IMR-90 (cell line): ENCODE results near the gene C3orf18. TPM values are rescaled to one million over a fixed set of nuclear protein-coding genes. Genes with fewer than 3 reads are reported as not detected.
A peak's percentile ranks its signal among the peaks of the same experiment; 100 is the strongest.

Source experiments
- ATAC-seq: fragments of 200-7000 bp; cut with Tn5 transposase; 2 replicates; pipeline ENCODE4 v1.9.1; 2020; ENCODE audit warnings: low read depth, mild to moderate bottlenecking, moderate library complexity
- BruUV-seq: library from RNA; stranded (reverse); fragments of 400-500 nt; replicated peaks from 2 replicates; lab custom pipeline; 2021; lab: Mats Ljungman, UMichigan
- CTCF ChIA-PET: fragments of 300-600 bp; formaldehyde crosslinking; extraction: SDS; loops from one replicate; lab custom pipeline; 2021; ENCODE audit warnings: antibody characterized with exemption; lab: Yijun Ruan, JAX
- POLR2A ChIA-PET: fragments of 300-600 bp; sonication (Branson Sonifier 250); formaldehyde crosslinking; loops from one replicate; lab custom pipeline; 2022; ENCODE audit warnings: antibody characterized with exemption; ENCODE audit not compliant: unreplicated experiment; lab: Charles Lee
- DNase-seq: peaks from one replicate; pipeline ENCODE4 v3.0.0; 2013
- H2AFZ ChIP-seq: replicated peaks from 2 replicates; pipeline ENCODE3; 2013; ENCODE audit warnings: low read length, mild to moderate bottlenecking; ENCODE audit not compliant: poor library complexity
- H2AK5ac ChIP-seq: 2 replicates; pipeline ENCODE4 v1.6.1; 2013; ENCODE audit warnings: low read depth, low read length, inconsistent platforms
- H2AK9ac ChIP-seq: replicated peaks from 2 replicates; pipeline ENCODE3; 2013; ENCODE audit warnings: mild to moderate bottlenecking, low read depth, low read length, moderate library complexity; ENCODE audit not compliant: poor library complexity
- H2BK120ac ChIP-seq: 2 replicates; pipeline ENCODE4 v1.6.1; 2013; ENCODE audit warnings: low read depth, low read length, inconsistent platforms
- H2BK15ac ChIP-seq: 3 replicates; pipeline ENCODE4 v1.6.1; 2013; ENCODE audit warnings: low read depth, low read length, inconsistent platforms
- H2BK20ac ChIP-seq: 2 replicates; pipeline ENCODE4 v1.6.1; 2013; ENCODE audit warnings: low read depth, mild to moderate bottlenecking, inconsistent platforms, low read length, moderate library complexity
- H2BK5ac ChIP-seq: 2 replicates; pipeline ENCODE4 v1.6.1; 2013; ENCODE audit warnings: mild to moderate bottlenecking, low read depth, low read length, inconsistent platforms; ENCODE audit not compliant: poor library complexity, severe bottlenecking
- H3K14ac ChIP-seq: replicated peaks from 2 replicates; pipeline ENCODE4 v1.6.1; 2013; ENCODE audit warnings: low read depth, low read length, inconsistent platforms
- H3K18ac ChIP-seq: 2 replicates; pipeline ENCODE4 v1.6.1; 2013; ENCODE audit warnings: low read depth, low read length, control low read depth
- H3K23ac ChIP-seq: 2 replicates; pipeline ENCODE4 v1.6.1; 2013; ENCODE audit warnings: low read depth, low read length, inconsistent platforms
- H3K27ac ChIP-seq: 2 replicates; pipeline ENCODE4 v1.5.1; 2013; ENCODE audit warnings: mild to moderate bottlenecking, control low read depth, low read length; ENCODE audit not compliant: insufficient read depth
- H3K27me3 ChIP-seq: 2 replicates; pipeline ENCODE4 v1.6.1; 2013; ENCODE audit warnings: low read length; ENCODE audit not compliant: control insufficient read depth, insufficient read depth
- H3K36me3 ChIP-seq: 2 replicates; pipeline ENCODE4 v1.6.1; 2013; ENCODE audit warnings: low read length, mixed read lengths; ENCODE audit not compliant: control insufficient read depth, insufficient read depth
- H3K4ac ChIP-seq: 2 replicates; pipeline ENCODE4 v1.6.1; 2013; ENCODE audit warnings: low read depth, low read length, inconsistent platforms
- H3K4me1 ChIP-seq: 2 replicates; pipeline ENCODE4 v1.6.1; 2013; ENCODE audit warnings: low read length, mixed read lengths; ENCODE audit not compliant: control insufficient read depth, insufficient read depth
- H3K4me2 ChIP-seq: 2 replicates; pipeline ENCODE4 v1.6.1; 2013; ENCODE audit warnings: low read depth, mild to moderate bottlenecking, control low read depth, low read length, moderate library complexity
- H3K4me3 ChIP-seq: 2 replicates; pipeline ENCODE4 v1.5.1; 2013; ENCODE audit warnings: low read depth, mild to moderate bottlenecking, control low read depth, low read length, moderate library complexity; ENCODE audit not compliant: insufficient read depth
- H3K56ac ChIP-seq: 2 replicates; pipeline ENCODE4 v1.6.1; 2013; ENCODE audit warnings: low read length, inconsistent platforms; ENCODE audit not compliant: insufficient read depth; ENCODE audit errors: extremely low read depth
- H3K79me1 ChIP-seq, 2 experiments: 2 replicates each; pipeline ENCODE4 v1.6.1; 2013; ENCODE audit warnings: low read length in 2 of 2, inconsistent platforms in 1 of 2, low read depth in 1 of 2
- H3K9ac ChIP-seq: 2 replicates; pipeline ENCODE4 v1.6.1; 2013; ENCODE audit warnings: low read depth, low read length, control low read depth
- H3K9me1 ChIP-seq: 2 replicates; pipeline ENCODE4 v1.6.1; 2013; ENCODE audit warnings: low read length, inconsistent platforms; ENCODE audit not compliant: insufficient read depth
- H3K9me3 ChIP-seq: 2 replicates; pipeline ENCODE4 v1.6.1; 2013; ENCODE audit warnings: low read length; ENCODE audit not compliant: control insufficient read depth, insufficient read depth
- H4K20me1 ChIP-seq: 2 replicates; pipeline ENCODE4 v1.6.1; 2013; ENCODE audit warnings: low read length, inconsistent platforms; ENCODE audit not compliant: insufficient read depth
- H4K5ac ChIP-seq: 2 replicates; pipeline ENCODE4 v1.6.1; 2013; ENCODE audit warnings: mild to moderate bottlenecking, low read depth, low read length, control low read depth
- H4K8ac ChIP-seq, 2 experiments: 2 replicates each; pipeline ENCODE4 v1.6.1; 2013; ENCODE audit warnings: low read depth in 2 of 2, low read length in 2 of 2, control low read depth in 1 of 2, inconsistent platforms in 1 of 2
- H4K91ac ChIP-seq: 2 replicates; pipeline ENCODE4 v1.6.1; 2013; ENCODE audit warnings: low read depth, low read length, inconsistent platforms; ENCODE audit not compliant: insufficient read depth
- BHLHE40 ChIP-seq: fragments of 150-350 bp; IDR thresholded peaks from 2 replicates; pipeline ENCODE4 v1.6.1; 2016; ENCODE audit warnings: mild to moderate bottlenecking, low read depth, low read length
- CEBPB ChIP-seq: IDR thresholded peaks from 2 replicates; pipeline ENCODE4 v1.6.1; 2012; ENCODE audit warnings: low read depth, low read length, improper control_type of control experiment
- CHD1 ChIP-seq: IDR thresholded peaks from 2 replicates; pipeline ENCODE4 v1.6.1; 2012; ENCODE audit warnings: low read depth, low read length, improper control_type of control experiment
- CTCF ChIP-seq: conservative IDR thresholded peaks from 2 replicates; pipeline ENCODE4 v1.5.1; 2012; ENCODE audit warnings: mild to moderate bottlenecking, low read depth, low read length, improper control_type of control experiment
- ELK1 ChIP-seq: fragments of 150-350 bp; IDR thresholded peaks from 2 replicates; pipeline ENCODE4 v1.6.1; 2016; ENCODE audit warnings: low read depth, mild to moderate bottlenecking, low read length, moderate library complexity, borderline replicate concordance
- FOS ChIP-seq: fragments of 150-350 bp; IDR thresholded peaks from 2 replicates; pipeline ENCODE4 v1.6.1; 2016; ENCODE audit warnings: low read depth, low read length
- MAFK ChIP-seq: IDR thresholded peaks from 2 replicates; pipeline ENCODE4 v1.6.1; 2012; ENCODE audit warnings: low read depth, low read length, improper control_type of control experiment
- MAZ ChIP-seq: IDR thresholded peaks from 2 replicates; pipeline ENCODE4 v1.6.1; 2012; ENCODE audit warnings: low read depth, mild to moderate bottlenecking, low read length, improper control_type of control experiment, moderate library complexity, borderline replicate concordance
- MXI1 ChIP-seq: IDR thresholded peaks from 2 replicates; pipeline ENCODE4 v1.6.1; 2012; ENCODE audit warnings: low read depth, mild to moderate bottlenecking, low read length, moderate library complexity, borderline replicate concordance
- NFE2L2 ChIP-seq: fragments of 150-350 bp; IDR thresholded peaks from 2 replicates; pipeline ENCODE4 v1.6.1; 2016; ENCODE audit warnings: low read depth, mild to moderate bottlenecking, low read length
- POLR2A ChIP-seq: IDR thresholded peaks from 2 replicates; pipeline ENCODE4 v1.6.1; 2012; ENCODE audit warnings: mild to moderate bottlenecking, low read depth, low read length
- RAD21 ChIP-seq: IDR thresholded peaks from 2 replicates; pipeline ENCODE4 v1.6.1; 2012; ENCODE audit warnings: low read length, improper control_type of control experiment
- RCOR1 ChIP-seq: IDR thresholded peaks from 2 replicates; pipeline ENCODE4 v1.6.1; 2012; ENCODE audit warnings: mild to moderate bottlenecking, low read length, improper control_type of control experiment; ENCODE audit not compliant: insufficient replicate concordance
- RFX5 ChIP-seq: IDR thresholded peaks from 2 replicates; pipeline ENCODE4 v1.8.0; 2012; ENCODE audit warnings: low read depth, mild to moderate bottlenecking, low read length, moderate library complexity
- WGBS, 2 experiments: methylation state at CpG; one replicate each; pipeline versions ENCODE4 v1.1.5 to v1.1.7; 2013; ENCODE audit warnings: missing lambda C conversion rate in 2 of 2; ENCODE audit not compliant: insufficient read length in 1 of 2; ENCODE audit errors: extremely low coverage in 2 of 2; 5-methylcytosine and 5-hydroxymethylcytosine counted together
- dilution Hi-C: fragments of 300-500 bp; cut with HindIII; formaldehyde crosslinking; loops from one replicate; pipeline ENCODE4 v1.14.3; 2018; ENCODE audit warnings: low sequenced_read_pairs; ENCODE audit not compliant: unreplicated experiment
- in situ Hi-C: fragments of 300-500 bp; cut with MboI; formaldehyde crosslinking; loops from 3 replicates; pipeline ENCODE4 v1.14.3; 2019; ENCODE audit warnings: low sequenced_read_pairs, inconsistent platforms, mixed read lengths
- intact Hi-C: fragments of 100-400 bp; cut with micrococcal nuclease; formaldehyde crosslinking; loops from 2 replicates; pipeline ENCODE4 v1.10.0; 2022
- polyA plus RNA-seq, 3 experiments: library from polyadenylated mRNA; depleted of rRNA; stranded (reverse); fragments of >200 nt; gene quantifications; 2 replicates each; pipeline ENCODE4 v1.2.3, GENCODE V29; 2012; ENCODE audit warnings: low replicate concordance in 1 of 3
- total RNA-seq: library from RNA; depleted of rRNA; stranded (reverse); fragments of >200 nt; gene quantifications from 2 replicates; pipeline ENCODE4 v1.2.3, GENCODE V29; 2012
- TF ChIP-seq, protein P1 (sequence below): fragments of 150-350 bp; IDR thresholded peaks from 2 replicates; pipeline ENCODE4 v1.6.1; 2017; ENCODE audit warnings: mild to moderate bottlenecking, antibody characterized with exemption, low read length, low read depth

The C3orf18 gene
- total and polyA plus RNA-seq, 2 of the 4 experiments (the other 2 are of a cell fraction), result 6.8 to 10.6 TPM

- no TSS peak for BruUV-seq
- H2BK5ac ChIP-seq, result no peak overlapping the region
- H2BK120ac ChIP-seq, result no peak overlapping the region
- H3K9me1 ChIP-seq, result no peaks in the 10 kb centered on the region
- peak; percentile 66 for ATAC-seq
- H3K79me1 ChIP-seq, result no peaks in the 10 kb centered on the region
- DNase-seq, result no peak
- H3K27ac ChIP-seq, result no peak overlapping the region
- no peak overlapping the region for H4K8ac ChIP-seq
- dilution Hi-C loops (no loop called here), in situ Hi-C loops (no loop called here), intact Hi-C loops (no loop called here)
- H3K18ac ChIP-seq, result no peak overlapping the region
- no peaks in the 10 kb centered on the region for H3K9me3 ChIP-seq
- no peak overlapping the region for H2AK5ac ChIP-seq
- H3K4me2 ChIP-seq, result no peak overlapping the region; the same call in 1 of the 2 replicates
- WGBS, 2 experiments, result 0% methylated on average over 7 of the region's 22 CpGs; no CpG with 5 or more reads in 1 of the 2 experiments
- no peak overlapping the region for H2AK9ac ChIP-seq
- H3K4ac ChIP-seq, result no peak overlapping the region
- H4K20me1 ChIP-seq, result no peaks in the 10 kb centered on the region
- no peaks in the 10 kb centered on the region for H3K4me1 ChIP-seq
- no peak overlapping the region for H4K5ac ChIP-seq
- H3K23ac ChIP-seq, result no peak overlapping the region
- CTCF ChIA-PET, result no interaction called here
- H3K4me3 ChIP-seq, result no peak overlapping the region
- no peaks in the 10 kb centered on the region for H3K36me3 ChIP-seq
- no peak overlapping the region for H2AFZ ChIP-seq
- no peak overlapping the region for H3K9ac ChIP-seq
- H3K14ac ChIP-seq, result no peak overlapping the region
- H2BK20ac ChIP-seq, result no peak overlapping the region
- no peak overlapping the region for H4K91ac ChIP-seq
- H2BK15ac ChIP-seq, result no peak overlapping the region
- POLR2A ChIA-PET, result no interaction called here
- H3K56ac ChIP-seq, result no peak overlapping the region
- H3K27me3 ChIP-seq, result peaks cover 60% of the 10 kb centered on the region
- TF ChIP-seq, protein P1, sequence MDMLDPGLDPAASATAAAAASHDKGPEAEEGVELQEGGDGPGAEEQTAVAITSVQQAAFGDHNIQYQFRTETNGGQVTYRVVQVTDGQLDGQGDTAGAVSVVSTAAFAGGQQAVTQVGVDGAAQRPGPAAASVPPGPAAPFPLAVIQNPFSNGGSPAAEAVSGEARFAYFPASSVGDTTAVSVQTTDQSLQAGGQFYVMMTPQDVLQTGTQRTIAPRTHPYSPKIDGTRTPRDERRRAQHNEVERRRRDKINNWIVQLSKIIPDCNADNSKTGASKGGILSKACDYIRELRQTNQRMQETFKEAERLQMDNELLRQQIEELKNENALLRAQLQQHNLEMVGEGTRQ, result no peak
- TF ChIP-seq MXI1, result no peak
- TF ChIP-seq BHLHE40, result no peak
- no peak for TF ChIP-seq CTCF
- no peak for TF ChIP-seq RCOR1
- TF ChIP-seq MAZ, result no peak
- no peak for TF ChIP-seq POLR2A
- TF ChIP-seq ELK1, result no peak
- TF ChIP-seq NFE2L2, result no peak
- no peak for TF ChIP-seq CHD1
- no peak for TF ChIP-seq RFX5
- TF ChIP-seq FOS, result no peak
- no peak for TF ChIP-seq CEBPB
- no peak for TF ChIP-seq MAFK
- TF ChIP-seq RAD21, result no peak
These were observed 51.7 kb downstream of the C3orf18 start for GRCh38 chr3:50515565-50516439.
